G401 (cell line): ENCODE measurements around the gene CTXN2. TPM values are rescaled to one million over a fixed set of nuclear protein-coding genes. Genes with fewer than 3 reads are reported as not detected.

ENCODE experiments used
- DNase-seq: peaks from one replicate; pipeline ENCODE4 v3.0.0-alpha.2; 2015; ENCODE audit warnings: low spot score
- in situ Hi-C: cut with HindIII; loops from 2 replicates; pipeline ENCODE4 v1.10.0; 2016; ENCODE audit warnings: low sequenced_read_pairs, mixed read lengths
- total RNA-seq: library from RNA; depleted of rRNA; stranded (reverse); fragments of >200 nt; shearing (Covaris generic); gene quantifications from 2 replicates; pipeline ENCODE4 v1.2.3, GENCODE V29; 2014; rRNA removed

The CTXN2 gene
- total RNA-seq, 1 experiment from 2014 or later, result not detected

- no peak for DNase-seq
- in situ Hi-C loops, result no loop called here
These were observed 14.5 kb downstream of the CTXN2 start, which contains the start of gene SLC12A1 for GRCh38 chr15:48205981-48206380. TSS of gene SLC12A1 (plus strand) at chr15:48206302. CDS start at chr15:48207720, 1,418 bp downstream.

- in situ Hi-C loops, result no loop called here
- DNase-seq, result no peak
These were observed 29.8 kb downstream of the CTXN2 start for GRCh38 chr15:48221261-48221660.

GRCh38 chr15:48221885-48222284 lies 30.4 kb downstream of the CTXN2 start:
- no peak for DNase-seq
- in situ Hi-C loops, result no loop called here

- DNase-seq, result no peak
- in situ Hi-C loops, result no loop called here
These were observed 31.2 kb downstream of the CTXN2 start for GRCh38 chr15:48222627-48223026.

- in situ Hi-C loops, result no loop called here
- no peak for DNase-seq
These were observed 34.3 kb downstream of the CTXN2 start for GRCh38 chr15:48225771-48226170.

GRCh38 chr15:48230498-48230897 lies 39.0 kb downstream of the CTXN2 start:
- no peak for DNase-seq
- in situ Hi-C loops, result no loop called here

GRCh38 chr15:48233246-48233645 lies 41.8 kb downstream of the CTXN2 start:
- DNase-seq, result no peak
- in situ Hi-C loops, result no loop called here

GRCh38 chr15:48239334-48239733 lies 47.9 kb downstream of the CTXN2 start:
- no peak for DNase-seq
- in situ Hi-C loops, result no loop called here

- in situ Hi-C loops, result no loop called here
- no peak for DNase-seq
These were observed 50.5 kb downstream of the CTXN2 start for GRCh38 chr15:48242015-48242414.

GRCh38 chr15:48242535-48242934 lies 51.1 kb downstream of the CTXN2 start:
- no peak for DNase-seq
- in situ Hi-C loops, result no loop called here

GRCh38 chr15:48244921-48245320 lies 53.5 kb downstream of the CTXN2 start:
- DNase-seq, result no peak
- in situ Hi-C loops, result no loop called here

- in situ Hi-C loops, result no loop called here
- no peak for DNase-seq
These were observed 56.9 kb downstream of the CTXN2 start for GRCh38 chr15:48248414-48248813.

- DNase-seq, result peak; percentile 66
- in situ Hi-C loops, result no loop called here
These were observed 59.2 kb downstream of the CTXN2 start for GRCh38 chr15:48250640-48251076.

GRCh38 chr15:48253172-48253571 lies 61.7 kb downstream of the CTXN2 start:
- in situ Hi-C loops, result no loop called here
- DNase-seq, result no peak

Other genes starting within 250 kb of the CTXN2 start
- gene SLC24A5, start 70.7 kb upstream of the CTXN2 start, total RNA-seq, result not detected in 2 replicates
- gene MYEF2, start 13.4 kb upstream of the CTXN2 start, total RNA-seq, result 11.3 and 13.3 TPM in 2 replicates
- gene SLC12A1, start 14.6 kb downstream of the CTXN2 start, total RNA-seq, result not detected in 2 replicates
- gene DUT, start 139.8 kb downstream of the CTXN2 start, total RNA-seq, result 159 and 182 TPM in 2 replicates